ENCODE data around the gene GCNT2.

GCNT2 gene

GRCh38 chr6:10505529-10505928 lies 15.6 kb upstream of the GCNT2 start:
- no peak overlapping the region for H3K4me3 ChIP-seq (ENCODE audit: low read depth, low read length)
- TF ChIP-seq CTCF (IDR thresholded peaks at IDR 0.05; ENCODE audit: low read depth, low read length): no peak

GRCh38 chr6:10507298-10507697 lies 13.9 kb upstream of the GCNT2 start:
- no peak for TF ChIP-seq CTCF (IDR thresholded peaks at IDR 0.05; ENCODE audit: low read depth, low read length)
- H3K4me3 ChIP-seq (ENCODE audit: low read depth, low read length): no peak overlapping the region

- no peak overlapping the region for H3K4me3 ChIP-seq (ENCODE audit: low read depth, low read length)
- no peak for TF ChIP-seq CTCF (IDR thresholded peaks at IDR 0.05; ENCODE audit: low read depth, low read length)
Measured at GRCh38 chr6:10507715-10508114, 13.4 kb upstream of the GCNT2 start.

GRCh38 chr6:10510592-10511367 lies 10.4 kb upstream of the GCNT2 start:
- no peak for TF ChIP-seq CTCF (IDR thresholded peaks at IDR 0.05; ENCODE audit: low read depth, low read length)
- H3K4me3 ChIP-seq (ENCODE audit: low read depth, low read length): no peak overlapping the region

GRCh38 chr6:10511477-10511876 lies 9.7 kb upstream of the GCNT2 start:
- no peak overlapping the region for H3K4me3 ChIP-seq (ENCODE audit: low read depth, low read length)
- no peak for TF ChIP-seq CTCF (IDR thresholded peaks at IDR 0.05; ENCODE audit: low read depth, low read length)

- no peak for TF ChIP-seq CTCF (IDR thresholded peaks at IDR 0.05; ENCODE audit: low read depth, low read length)
- no peak overlapping the region for H3K4me3 ChIP-seq (ENCODE audit: low read depth, low read length)
Measured at GRCh38 chr6:10513544-10513943, 7.6 kb upstream of the GCNT2 start.

- no peak overlapping the region for H3K4me3 ChIP-seq (ENCODE audit: low read depth, low read length)
- no peak for TF ChIP-seq CTCF (IDR thresholded peaks at IDR 0.05; ENCODE audit: low read depth, low read length)
Measured at GRCh38 chr6:10514049-10514780, 6.9 kb upstream of the GCNT2 start.
